K562 (cell line): Measurements from ENCODE around the gene RAI1. TPM values are rescaled to one million over a fixed set of nuclear protein-coding genes. Genes with fewer than 3 reads are reported as not detected.
A peak's percentile ranks its signal among the peaks of the same experiment; 100 is the strongest.

ENCODE experiments used
- ARID3B ChIP-seq: fragments of 250-450 bp; sonication (Bioruptor Pico); IDR thresholded peaks from 2 replicates; pipeline ENCODE4 v1.4.0; 2020; ENCODE audit warnings: borderline replicate concordance
- CBFB ChIP-seq: sonication (generic); formaldehyde crosslinking; IDR thresholded peaks from 2 replicates; pipeline ENCODE4 v1.4.0; 2020; ENCODE audit warnings: mild to moderate bottlenecking, missing genetic modification reagents
- CCNT2 ChIP-seq: IDR thresholded peaks from 2 replicates; pipeline ENCODE4 v1.6.1; 2011; ENCODE audit warnings: borderline replicate concordance, low read depth, mild to moderate bottlenecking, moderate library complexity, mixed read lengths, low read length; ENCODE audit not compliant: insufficient read length; ENCODE audit errors: extremely low read depth
- CXXC5 ChIP-seq: fragments of 250-450 bp; sonication (Bioruptor Pico); IDR thresholded peaks from 2 replicates; pipeline ENCODE4 v1.8.0; 2022; ENCODE audit warnings: inconsistent platforms, mild to moderate bottlenecking, moderate library complexity
- ETV6 ChIP-seq, 3 experiments: fragments of 150-350 bp in 1 of 3; sonication (generic) in 1 of 3; formaldehyde crosslinking in 1 of 3; IDR thresholded peaks; 2 replicates each; pipeline versions ENCODE4 v1.6.1 to v1.8.0; 2014 to 2022; ENCODE audit warnings: borderline replicate concordance in 2 of 3, low read depth in 2 of 3, antibody characterized with exemption in 1 of 3, low read length in 1 of 3, mild to moderate bottlenecking in 1 of 3, missing genetic modification reagents in 1 of 3
- FOXA1 ChIP-seq: fragments of 450-650 bp; IDR thresholded peaks from 2 replicates; pipeline ENCODE4 v1.6.1; 2016; ENCODE audit warnings: mild to moderate bottlenecking, borderline replicate concordance
- KDM4B ChIP-seq, 2 experiments: fragments of 450-650 bp in 1 of 2; sonication (generic) in 1 of 2; IDR thresholded peaks; 2 replicates each; pipeline ENCODE4 v1.6.1; 2016 to 2017; ENCODE audit warnings: borderline replicate concordance in 2 of 2, antibody characterized with exemption in 1 of 2, low read depth in 1 of 2, mild to moderate bottlenecking in 1 of 2
- MAX ChIP-seq: sonication (generic); formaldehyde crosslinking; IDR thresholded peaks from 2 replicates; pipeline ENCODE4 v1.9.0; 2022; ENCODE audit warnings: mild to moderate bottlenecking, missing genetic modification reagents
- MNT ChIP-seq, 2 experiments: fragments of 450-650 bp; conservative IDR thresholded peaks; 2 replicates each; pipeline ENCODE4 v1.6.1; 2017; ENCODE audit warnings: mild to moderate bottlenecking in 2 of 2, moderate library complexity in 2 of 2
- MTA3 ChIP-seq: fragments of 450-650 bp; formaldehyde crosslinking; IDR thresholded peaks from 2 replicates; pipeline ENCODE4 v1.6.1; 2017; ENCODE audit warnings: mild to moderate bottlenecking, borderline replicate concordance
- MYC ChIP-seq, 2 experiments: fragments of 250-450 bp in 1 of 2; sonication (Bioruptor Pico) in 1 of 2; IDR thresholded peaks; 2 replicates each; pipeline versions ENCODE4 v1.5.1 to v1.6.1; 2012 to 2021; ENCODE audit warnings: low read depth in 2 of 2, borderline replicate concordance in 1 of 2, improper control_type of control experiment in 1 of 2, low read length in 1 of 2, mild to moderate bottlenecking in 1 of 2, moderate library complexity in 1 of 2
- NFYB ChIP-seq: IDR thresholded peaks from 2 replicates; pipeline ENCODE4 v1.6.1; 2011; ENCODE audit warnings: mild to moderate bottlenecking, moderate library complexity; ENCODE audit not compliant: insufficient read length; ENCODE audit errors: extremely low read depth
- PATZ1 ChIP-seq: fragments of 250-450 bp; sonication (Bioruptor Pico); IDR thresholded peaks from 2 replicates; pipeline ENCODE4 v1.5.0; 2020; ENCODE audit warnings: mild to moderate bottlenecking, borderline replicate concordance
- SNIP1 ChIP-seq: fragments of 450-650 bp; IDR thresholded peaks from 2 replicates; pipeline ENCODE4 v1.7.1; 2017; ENCODE audit warnings: low read depth, mild to moderate bottlenecking
- SREBF1 ChIP-seq: fragments of 150-350 bp; IDR thresholded peaks from 2 replicates; pipeline ENCODE4 v1.6.1; 2014; ENCODE audit warnings: antibody characterized with exemption, low read depth, low read length, borderline replicate concordance
- TEAD1 ChIP-seq, 2 experiments: fragments of 450-650 bp in 1 of 2; sonication (generic) in 1 of 2; formaldehyde crosslinking; IDR thresholded peaks; 2 replicates each; pipeline versions ENCODE4 v1.4.0 to v1.8.0; 2020 to 2022; ENCODE audit warnings: mild to moderate bottlenecking in 2 of 2, missing genetic modification reagents in 1 of 2
- ZBTB2 ChIP-seq: fragments of 450-650 bp; IDR thresholded peaks from 2 replicates; pipeline ENCODE4 v1.6.1; 2016; ENCODE audit warnings: antibody characterized with exemption
- ZNF24 ChIP-seq: fragments of 450-650 bp; IDR thresholded peaks from 2 replicates; pipeline ENCODE4 v1.6.1; 2016
- polyA plus RNA-seq, 8 experiments: library from polyadenylated mRNA; depleted of rRNA in 4 of 8; stranded (reverse) in 5 of 8; unstranded in 3 of 8; fragments of >200 nt; fragmentation: Nextera tagmentation in 2 of 8; fragmentation: Illumina TruSeq in 1 of 8; extraction: Ambion mirVana in 2 of 8; extraction: Trizol in 1 of 8; gene quantifications; 2 replicates each; pipeline versions ENCODE4 v1.2.1 to v1.2.3, GENCODE V29; 2011 to 2014; ENCODE audit warnings: inconsistent platforms in 1 of 8, missing spikeins in 1 of 8
- total RNA-seq, 7 experiments: library from RNA; depleted of rRNA in 6 of 7; stranded (reverse); fragments of >200 nt in 6 of 7; fragmentation: Illumina TruSeq in 2 of 7; extraction: Trizol in 2 of 7; gene quantifications; 2 replicates each; pipeline versions ENCODE4 v1.2.1 to v1.2.3, GENCODE V29; 2011 to 2021; ENCODE audit warnings: low replicate concordance in 1 of 7

The RAI1 gene
- total and polyA plus RNA-seq, 9 of the 15 experiments (the other 6 are each of a cell fraction or from before 2014, with no cell fraction given) = 0.68 to 19.9 (median 5.5) TPM

GRCh38 chr17:17663160-17664063, 17.8 kb upstream of the RAI1 start (continued):
- TF ChIP-seq ARID3B (CRISPR knock-in tag) = no peak
- TF ChIP-seq SNIP1 = no peak
- no peak for TF ChIP-seq MAX (CRISPR knock-in tag)
- TF ChIP-seq ZNF24 = no peak
- no peak for TF ChIP-seq TEAD1 (CRISPR knock-in tag; IDR thresholded peaks at IDR 0.05)
- no peak for TF ChIP-seq CCNT2
- TF ChIP-seq MYC (IDR thresholded peaks at IDR 0.05; ENCODE audit: low read depth, low read length) = no peak
- no peak for TF ChIP-seq MYC (CRISPR knock-in tag; IDR thresholded peaks at IDR 0.05; ENCODE audit: borderline replicate concordance, low read depth)
- TF ChIP-seq FOXA1 = peak; percentile 15; the same call in 1 of the 2 replicates
- no peak for TF ChIP-seq SREBF1
- no peak for TF ChIP-seq PATZ1 (CRISPR knock-in tag)
- TF ChIP-seq CBFB (CRISPR knock-in tag) = no peak
- no peak for TF ChIP-seq NFYB
- peak; percentile 58; the same call in 1 of the 2 replicates for TF ChIP-seq ZBTB2
- no peak for TF ChIP-seq CXXC5 (CRISPR knock-in tag)
- TF ChIP-seq ETV6 (IDR thresholded peaks at IDR 0.05; ENCODE audit: borderline replicate concordance in 1 of 2, low read depth in 2 of 2, low read length in 1 of 2) = no peak
- TF ChIP-seq ETV6 (CRISPR knock-in tag; IDR thresholded peaks at IDR 0.05; ENCODE audit: borderline replicate concordance) = no peak
- no peak for TF ChIP-seq KDM4B (IDR thresholded peaks at IDR 0.05; ENCODE audit: borderline replicate concordance in 2 of 2, low read depth in 1 of 2)
- TF ChIP-seq MNT (conservative IDR thresholded peaks at IDR 0.05) = no peak
- peak; percentile 40; the same call in 1 of the 2 replicates for TF ChIP-seq MTA3
